ENCODE results near the gene CCDC33.

Gene CCDC33

GRCh38 chr15:74313889-74314288 is 77.8 kb downstream of the CCDC33 start:
- no peak overlapping the region for H3K9ac ChIP-seq (ENCODE audit: low read depth, low read length)
- peaks cover 5% of the 10 kb centered on the region for H3K27me3 ChIP-seq (ENCODE audit: control insufficient read depth, insufficient read depth, low read length)
- H3K36me3 ChIP-seq (ENCODE audit: control insufficient read depth, insufficient read depth, low read length), result no peaks in the 10 kb centered on the region
- no peaks in the 10 kb centered on the region for H3K4me1 ChIP-seq (ENCODE audit: control insufficient read depth, insufficient read depth, low read length)
- H3K9me3 ChIP-seq (ENCODE audit: control insufficient read depth, insufficient read depth, low read length), result no peaks in the 10 kb centered on the region
- no peak overlapping the region for H3K4me3 ChIP-seq (ENCODE audit: low read depth, low read length)

GRCh38 chr15:74314795-74315438 is 78.8 kb downstream of the CCDC33 start:
- Histone ChIP-seq H3K4me1 (ENCODE audit: control insufficient read depth, insufficient read depth, low read length) (peaks cover 8% of the 10 kb centered on the region), H3K9me3 (ENCODE audit: control insufficient read depth, insufficient read depth, low read length) (no peaks in the 10 kb centered on the region), H3K27me3 (ENCODE audit: control insufficient read depth, insufficient read depth, low read length) (no peaks in the 10 kb centered on the region), H3K4me3 (ENCODE audit: low read depth, low read length) (no peak overlapping the region), H3K9ac (ENCODE audit: low read depth, low read length) (no peak overlapping the region), H3K36me3 (ENCODE audit: control insufficient read depth, insufficient read depth, low read length) (no peaks in the 10 kb centered on the region)

GRCh38 chr15:74315626-74316025 is 79.5 kb downstream of the CCDC33 start:
- Histone ChIP-seq H3K27me3 (ENCODE audit: control insufficient read depth, insufficient read depth, low read length) (no peaks in the 10 kb centered on the region), H3K4me1 (ENCODE audit: control insufficient read depth, insufficient read depth, low read length) (peaks cover 8% of the 10 kb centered on the region), H3K4me3 (ENCODE audit: low read depth, low read length) (no peak overlapping the region), H3K36me3 (ENCODE audit: control insufficient read depth, insufficient read depth, low read length) (no peaks in the 10 kb centered on the region), H3K9ac (ENCODE audit: low read depth, low read length) (no peak overlapping the region), H3K9me3 (ENCODE audit: control insufficient read depth, insufficient read depth, low read length) (no peaks in the 10 kb centered on the region)

- no peak overlapping the region for H3K4me3 ChIP-seq (ENCODE audit: low read depth, low read length)
- H3K9ac ChIP-seq (ENCODE audit: low read depth, low read length), result no peak overlapping the region
- H3K27me3 ChIP-seq (ENCODE audit: control insufficient read depth, insufficient read depth, low read length), result no peaks in the 10 kb centered on the region
- no peaks in the 10 kb centered on the region for H3K9me3 ChIP-seq (ENCODE audit: control insufficient read depth, insufficient read depth, low read length)
- no peaks in the 10 kb centered on the region for H3K36me3 ChIP-seq (ENCODE audit: control insufficient read depth, insufficient read depth, low read length)
- H3K4me1 ChIP-seq (ENCODE audit: control insufficient read depth, insufficient read depth, low read length), result peaks cover 8% of the 10 kb centered on the region
Observed at GRCh38 chr15:74316141-74316540, 80.0 kb downstream of the CCDC33 start.

GRCh38 chr15:74317820-74318375 is 81.8 kb downstream of the CCDC33 start:
- Histone ChIP-seq H3K4me1 (ENCODE audit: control insufficient read depth, insufficient read depth, low read length) (peaks cover 8% of the 10 kb centered on the region), H3K36me3 (ENCODE audit: control insufficient read depth, insufficient read depth, low read length) (no peaks in the 10 kb centered on the region), H3K27me3 (ENCODE audit: control insufficient read depth, insufficient read depth, low read length) (no peaks in the 10 kb centered on the region), H3K4me3 (ENCODE audit: low read depth, low read length) (no peak overlapping the region), H3K9ac (ENCODE audit: low read depth, low read length) (no peak overlapping the region), H3K9me3 (ENCODE audit: control insufficient read depth, insufficient read depth, low read length) (no peaks in the 10 kb centered on the region)

- H3K36me3 ChIP-seq (ENCODE audit: control insufficient read depth, insufficient read depth, low read length), result no peaks in the 10 kb centered on the region
- H3K9me3 ChIP-seq (ENCODE audit: control insufficient read depth, insufficient read depth, low read length), result no peaks in the 10 kb centered on the region
- no peak overlapping the region for H3K4me3 ChIP-seq (ENCODE audit: low read depth, low read length)
- peaks cover 8% of the 10 kb centered on the region for H3K4me1 ChIP-seq (ENCODE audit: control insufficient read depth, insufficient read depth, low read length)
- H3K27me3 ChIP-seq (ENCODE audit: control insufficient read depth, insufficient read depth, low read length), result no peaks in the 10 kb centered on the region
- no peak overlapping the region for H3K9ac ChIP-seq (ENCODE audit: low read depth, low read length)
Observed at GRCh38 chr15:74318376-74319137, 82.4 kb downstream of the CCDC33 start.

- no peaks in the 10 kb centered on the region for H3K9me3 ChIP-seq (ENCODE audit: control insufficient read depth, insufficient read depth, low read length)
- no peaks in the 10 kb centered on the region for H3K36me3 ChIP-seq (ENCODE audit: control insufficient read depth, insufficient read depth, low read length)
- no peak overlapping the region for H3K4me3 ChIP-seq (ENCODE audit: low read depth, low read length)
- peaks cover 8% of the 10 kb centered on the region for H3K4me1 ChIP-seq (ENCODE audit: control insufficient read depth, insufficient read depth, low read length)
- H3K9ac ChIP-seq (ENCODE audit: low read depth, low read length), result no peak overlapping the region
- H3K27me3 ChIP-seq (ENCODE audit: control insufficient read depth, insufficient read depth, low read length), result no peaks in the 10 kb centered on the region
Observed at GRCh38 chr15:74319138-74319460, 83.0 kb downstream of the CCDC33 start.

GRCh38 chr15:74319596-74320351 is 83.6 kb downstream of the CCDC33 start:
- Histone ChIP-seq H3K9me3 (ENCODE audit: control insufficient read depth, insufficient read depth, low read length) (no peaks in the 10 kb centered on the region), H3K36me3 (ENCODE audit: control insufficient read depth, insufficient read depth, low read length) (no peaks in the 10 kb centered on the region), H3K4me3 (ENCODE audit: low read depth, low read length) (no peak overlapping the region), H3K27me3 (ENCODE audit: control insufficient read depth, insufficient read depth, low read length) (no peaks in the 10 kb centered on the region), H3K4me1 (ENCODE audit: control insufficient read depth, insufficient read depth, low read length) (peaks cover 8% of the 10 kb centered on the region), H3K9ac (ENCODE audit: low read depth, low read length) (no peak overlapping the region)

GRCh38 chr15:74320352-74321247 is 84.5 kb downstream of the CCDC33 start:
- Histone ChIP-seq H3K4me1 (ENCODE audit: control insufficient read depth, insufficient read depth, low read length) (peaks cover 8% of the 10 kb centered on the region), H3K9me3 (ENCODE audit: control insufficient read depth, insufficient read depth, low read length) (no peaks in the 10 kb centered on the region)

GRCh38 chr15:74322558-74323180 is 86.5 kb downstream of the CCDC33 start:
- Histone ChIP-seq H3K27me3 (ENCODE audit: control insufficient read depth, insufficient read depth, low read length) (no peaks in the 10 kb centered on the region), H3K36me3 (ENCODE audit: control insufficient read depth, insufficient read depth, low read length) (no peaks in the 10 kb centered on the region), H3K9me3 (ENCODE audit: control insufficient read depth, insufficient read depth, low read length) (no peaks in the 10 kb centered on the region), H3K9ac (ENCODE audit: low read depth, low read length) (no peak overlapping the region), H3K4me3 (ENCODE audit: low read depth, low read length) (no peak overlapping the region), H3K4me1 (ENCODE audit: control insufficient read depth, insufficient read depth, low read length) (peaks cover 8% of the 10 kb centered on the region)

More at GRCh38 chr15:74320352-74321247, 84.5 kb downstream of the CCDC33 start:
- Histone ChIP-seq H3K9ac (ENCODE audit: low read depth, low read length) (no peak overlapping the region), H3K4me3 (ENCODE audit: low read depth, low read length) (no peak overlapping the region), H3K27me3 (ENCODE audit: control insufficient read depth, insufficient read depth, low read length) (no peaks in the 10 kb centered on the region), H3K36me3 (ENCODE audit: control insufficient read depth, insufficient read depth, low read length) (no peaks in the 10 kb centered on the region)

- Histone ChIP-seq H3K9me3 (ENCODE audit: control insufficient read depth, insufficient read depth, low read length) (no peaks in the 10 kb centered on the region), H3K27me3 (ENCODE audit: control insufficient read depth, insufficient read depth, low read length) (no peaks in the 10 kb centered on the region), H3K4me1 (ENCODE audit: control insufficient read depth, insufficient read depth, low read length) (peaks cover 2% of the 10 kb centered on the region), H3K36me3 (ENCODE audit: control insufficient read depth, insufficient read depth, low read length) (no peaks in the 10 kb centered on the region), H3K9ac (ENCODE audit: low read depth, low read length) (no peak overlapping the region), H3K4me3 (ENCODE audit: low read depth, low read length) (no peak overlapping the region)
Observed at GRCh38 chr15:74324714-74325113, 88.6 kb downstream of the CCDC33 start.

All from iPS-15b (cell line).